GM18505 (cell line): ENCODE data around the gene HAL.
"Not testable (repeated sequence)": the region's sequence is repeated elsewhere in the genome, so short reads cannot be mapped to it uniquely, and the experiment has no call there.

ENCODE experiments used
- ATAC-seq: cut with Tn5 transposase; IDR thresholded peaks from one replicate; pipeline ENCODE4 v1.9.1; 2021; ENCODE audit not compliant: unreplicated experiment
- POLR2A ChIP-seq: IDR thresholded peaks from 4 replicates; pipeline ENCODE4 v1.6.1; 2011; ENCODE audit warnings: borderline replicate concordance; ENCODE audit not compliant: insufficient read depth, insufficient read length; ENCODE audit errors: extremely low read depth

HAL gene

DNA sequence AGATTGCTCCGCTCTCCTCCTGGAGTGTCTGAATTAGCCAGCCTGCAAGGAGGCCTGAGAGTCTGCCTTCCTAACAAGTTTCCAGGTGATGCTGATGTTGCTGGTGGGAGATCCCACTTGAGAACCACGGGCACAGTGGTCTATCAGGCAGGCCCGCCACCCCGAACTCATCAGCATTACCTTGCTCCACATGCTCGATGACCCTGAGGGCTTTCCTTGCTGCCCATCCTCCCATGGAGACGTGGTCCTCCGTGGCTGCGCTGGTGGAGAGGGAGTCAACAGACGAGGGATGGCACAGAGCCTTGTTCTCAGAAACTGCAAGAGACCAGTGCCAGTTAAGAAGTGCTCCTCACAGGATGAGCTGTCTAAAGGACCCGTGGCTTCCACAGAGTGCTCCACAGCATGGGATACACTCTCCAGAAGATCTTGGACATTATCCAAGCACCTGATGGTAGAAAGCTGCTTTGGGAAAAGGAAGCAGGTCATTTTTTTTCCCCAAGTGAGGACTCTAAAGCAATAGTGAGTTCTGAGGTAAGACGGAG is 18.3 kb downstream of the HAL start:
- no peak for ATAC-seq
- TF ChIP-seq POLR2A, result no peak

GRCh38 chr12:95976416-95976832 is 19.7 kb downstream of the HAL start:
- no peak for ATAC-seq
- TF ChIP-seq POLR2A, result no peak

GRCh38 chr12:95975491-95975890 is 20.7 kb downstream of the HAL start:
- no peak for ATAC-seq
- TF ChIP-seq POLR2A, result no peak

- ATAC-seq, result no peak
- no peak for TF ChIP-seq POLR2A
Observed at GRCh38 chr12:95974358-95974757, 21.8 kb downstream of the HAL start.

- no peak for ATAC-seq
- TF ChIP-seq POLR2A, result no peak
Observed at GRCh38 chr12:95972832-95973456, 23.2 kb downstream of the HAL start.

DNA sequence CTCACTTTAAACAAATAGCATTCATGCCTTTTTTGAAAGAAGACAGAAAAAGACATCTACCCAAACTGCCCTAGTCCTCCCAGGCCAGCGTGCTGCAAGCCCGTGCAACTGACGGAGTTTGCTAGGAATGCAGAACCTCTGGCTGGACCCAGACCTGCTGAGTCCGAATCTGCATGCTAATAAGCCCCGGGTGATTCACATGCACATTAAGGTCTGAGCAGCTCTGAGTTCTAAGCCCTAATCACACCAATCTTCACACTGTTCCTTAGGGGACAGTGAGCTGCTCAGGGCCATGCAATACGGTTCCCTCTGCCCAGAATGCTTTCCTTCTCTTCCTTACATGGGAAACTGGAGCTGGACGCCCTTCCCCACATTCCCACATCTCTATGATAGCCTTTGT is 25.2 kb downstream of the HAL start:
- no peak for ATAC-seq
- no peak for TF ChIP-seq POLR2A

DNA sequence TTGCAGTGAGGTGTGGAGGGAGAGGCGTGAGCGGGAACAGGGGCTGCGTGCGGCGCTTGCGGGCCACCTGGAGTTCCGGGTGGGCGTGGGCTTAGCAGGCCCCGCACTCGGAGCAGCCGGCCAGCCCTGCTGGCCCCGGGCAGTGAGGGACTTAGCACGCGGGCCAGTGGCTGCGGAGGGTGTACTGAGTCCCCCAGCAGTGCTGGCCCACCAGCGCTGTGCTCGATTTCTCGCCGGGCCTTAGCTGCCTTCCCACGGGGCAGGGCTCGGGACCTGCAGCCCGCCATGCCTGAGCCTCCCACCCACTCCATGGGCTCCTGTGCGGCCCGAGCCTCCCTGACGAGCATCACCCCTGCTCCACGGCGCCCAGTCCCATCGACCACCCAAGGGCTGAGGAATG is 27.0 kb downstream of the HAL start:
- ATAC-seq, result not testable (repeated sequence)

DNA sequence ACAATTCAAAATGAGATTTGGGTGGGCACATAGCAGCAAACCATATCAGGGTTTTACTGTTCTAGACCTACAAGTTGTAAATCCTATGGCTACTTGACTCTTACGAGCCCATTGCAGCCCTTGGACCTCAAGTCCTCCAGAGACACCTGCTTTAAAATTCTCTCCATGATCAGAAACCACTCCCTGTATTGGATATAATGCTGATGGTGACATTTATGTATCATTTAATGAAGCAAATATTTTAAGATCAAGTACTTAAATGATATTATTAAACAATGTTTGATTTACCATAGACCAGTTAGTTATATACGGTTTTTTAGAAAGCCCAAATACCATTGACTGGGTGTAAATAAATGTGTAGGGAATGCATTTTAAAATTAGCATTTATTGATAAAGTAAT is 28.8 kb downstream of the HAL start:
- no peak for ATAC-seq
- no peak for TF ChIP-seq POLR2A

GRCh38 chr12:95966287-95966870 is 29.8 kb downstream of the HAL start:
- ATAC-seq, result no peak
- no peak for TF ChIP-seq POLR2A

DNA sequence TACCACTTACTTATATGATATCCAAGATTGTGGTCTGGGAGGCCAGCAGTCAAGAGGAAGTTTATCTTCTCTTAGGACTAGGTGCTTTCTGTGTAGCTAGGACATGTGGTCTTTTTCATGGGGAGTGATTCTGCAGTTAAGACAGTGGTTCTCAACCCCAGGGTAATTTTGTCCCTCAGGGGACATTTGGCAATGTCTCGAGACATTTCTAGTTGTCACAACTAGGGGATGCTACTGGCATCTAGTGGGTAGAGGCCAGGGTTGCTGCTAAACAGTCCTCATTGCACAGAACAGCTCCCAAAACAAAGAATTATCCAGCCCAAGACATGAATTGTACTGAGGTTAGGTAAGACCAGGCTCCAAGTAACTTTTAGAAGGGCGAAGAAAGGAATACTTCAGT is 33.0 kb downstream of the HAL start:
- TF ChIP-seq POLR2A, result no peak
- no peak for ATAC-seq

- no peak for TF ChIP-seq POLR2A
- no peak for ATAC-seq
Observed at GRCh38 chr12:95962222-95962621, 33.9 kb downstream of the HAL start.

DNA sequence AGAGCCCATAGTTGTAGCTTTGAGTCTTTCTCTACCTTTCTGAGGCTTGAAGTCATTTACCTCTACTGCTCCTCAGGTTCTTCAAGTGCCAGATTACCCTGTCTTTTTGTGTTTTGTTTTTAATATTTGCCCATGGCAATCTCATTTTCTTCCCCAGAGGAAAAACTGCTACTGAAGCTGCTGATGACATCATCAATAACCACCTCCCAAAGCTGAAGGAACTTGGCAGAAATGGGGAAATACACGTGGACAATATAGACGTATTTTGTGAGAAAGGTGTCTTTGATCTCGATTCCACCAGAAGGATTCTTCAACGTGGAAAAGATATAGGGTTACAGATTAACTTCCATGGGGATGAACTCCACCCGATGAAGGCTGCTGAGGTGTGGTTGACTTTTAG is 35.9 kb downstream of the HAL start:
- ATAC-seq, result no peak
- no peak for TF ChIP-seq POLR2A

DNA sequence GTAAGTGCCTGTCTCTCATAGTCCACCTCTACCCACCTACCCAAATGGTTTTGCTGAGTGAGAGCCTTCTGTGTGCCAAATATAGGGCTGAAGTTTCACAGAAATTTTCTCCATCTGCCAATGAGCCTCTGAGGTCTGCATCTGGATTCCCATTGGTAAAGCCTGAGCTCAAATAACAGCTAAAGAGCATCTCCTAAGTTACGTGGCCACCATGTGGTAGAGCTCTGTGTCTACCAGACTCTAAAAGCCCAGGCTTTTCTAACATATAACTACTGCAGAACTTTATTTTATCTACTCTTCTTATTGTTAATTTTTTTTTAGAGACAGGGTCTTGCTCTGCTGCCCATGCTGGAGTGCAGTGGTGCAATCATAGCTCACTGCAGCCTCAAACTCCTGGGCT is 37.0 kb downstream of the HAL start:
- no peak for ATAC-seq
- TF ChIP-seq POLR2A, result no peak

GRCh38 chr12:95956557-95957145 is 39.5 kb downstream of the HAL start:
- no peak for ATAC-seq
- no peak for TF ChIP-seq POLR2A
